ENCODE results near the gene IGF2. TPM values are rescaled to one million over a fixed set of nuclear protein-coding genes. Genes with fewer than 3 reads are reported as not detected.

Gene IGF2
- total and polyA plus RNA-seq, 2 of the 8 experiments (the other 6 are each of a cell fraction or from before 2014, with no cell fraction given): 0.74 to 1.5 TPM

GRCh38 chr11:2156416-2157182, 17.4 kb upstream of the IGF2 start:
- no peaks in the 10 kb centered on the region for H3K79me2 ChIP-seq (ENCODE audit: control insufficient read depth in 1 of 2, insufficient read depth in 2 of 2, low read length in 2 of 2)
- no peak overlapping the region for H3K4ac ChIP-seq (replicated peaks; ENCODE audit: insufficient read length, low read depth, low read length)
- peaks cover 0 to 2% (median 0%) of the 10 kb centered on the region in 4 experiments; a peak in 1 of 7 replicates for H3K4me1 ChIP-seq (replicated peaks in 1 of 4; ENCODE audit: control insufficient read depth in 3 of 4, insufficient read depth in 4 of 4, low read length in 3 of 4)
- H3K56ac ChIP-seq (replicated peaks; ENCODE audit: insufficient read length, low read depth, low read length): no peak overlapping the region
- no peak overlapping the region for H2BK5ac ChIP-seq (ENCODE audit: low read depth, low read length)
- H3K79me1 ChIP-seq (ENCODE audit: low read depth, low read length): no peaks in the 10 kb centered on the region
- no peaks in the 10 kb centered on the region for H3K9me3 ChIP-seq (ENCODE audit: insufficient read depth in 2 of 2, low read depth in 1 of 2, low read length in 1 of 2)
- no peak overlapping the region for H2AK5ac ChIP-seq (ENCODE audit: low read depth, low read length)
- no peak overlapping the region for H3K27ac ChIP-seq (ENCODE audit: low read depth, low read length)
- H3K36me3 ChIP-seq (ENCODE audit: control insufficient read depth in 2 of 4, insufficient read depth in 4 of 4, low read length in 3 of 4): no peaks in the 10 kb centered on the region
- H2BK20ac ChIP-seq (ENCODE audit: low read length): no peak overlapping the region
- DNase-seq (ENCODE audit: low read depth in 1 of 2, low spot score in 2 of 2): peak in 1 of 2 experiments; percentile 97
- no peak overlapping the region for H3K14ac ChIP-seq (ENCODE audit: insufficient read length)
- H3K23me2 ChIP-seq (ENCODE audit: low read depth, low read length): no peaks in the 10 kb centered on the region
- H4K5ac ChIP-seq (ENCODE audit: insufficient read length, low read depth, low read length): no peak overlapping the region
- TF ChIP-seq RAD21 (IDR thresholded peaks at IDR 0.05 in 1 of 2, conservative IDR thresholded peaks at IDR 0.05 in 1 of 2; ENCODE audit: low read depth in 2 of 2, low read length in 2 of 2) (peak; percentile 91 to 93), GABPA (IDR thresholded peaks at IDR 0.05; ENCODE audit: borderline replicate concordance, insufficient read depth, low read length) (peak; percentile 77; the same call in 1 of the 2 replicates), YY1 (IDR thresholded peaks at IDR 0.05; ENCODE audit: low read depth, low read length) (peak; percentile 54; the same call in 1 of the 2 replicates), RXRA (IDR thresholded peaks at IDR 0.05; ENCODE audit: insufficient read depth, low read depth, low read length) (no peak), CTCF (IDR thresholded peaks at IDR 0.05; ENCODE audit: control extremely low read depth in 1 of 3, insufficient read depth in 1 of 3, low read depth in 1 of 3, low read length in 3 of 3) (peak; percentile 91 to 97 (median 96)), CBX8 (IDR thresholded peaks at IDR 0.05; ENCODE audit: borderline replicate concordance, low read depth, low read length) (no peak)
- peak; percentile 87 for FAIRE-seq
- H4K20me1 ChIP-seq (replicated peaks in 1 of 2; ENCODE audit: control insufficient read depth in 1 of 2, insufficient read depth in 2 of 2, low read length in 2 of 2): peaks cover 0 to 3% of the 10 kb centered on the region in 2 experiments
- H3K18ac ChIP-seq (ENCODE audit: extremely low read depth, low read length): no peak overlapping the region
- no peak overlapping the region for H2BK12ac ChIP-seq (ENCODE audit: low read depth, low read length)
- ChIA-PET CTCF (ENCODE audit: partially characterized antibody) (interaction anchor here (0.6 to 20.6 kb wide), 58 partner anchors 3 to 720 kb away, joined by 3 to 551 read pairs (median 4); partner anchors contain the start of genes IGF2, INS, LSP1 and MRPL23), POLR2A (ENCODE audit: partially characterized antibody) (no interaction called here)
- H3K27me3 ChIP-seq (replicated peaks in 1 of 4; ENCODE audit: control insufficient read depth in 3 of 4, extremely low read depth in 1 of 4, insufficient read depth in 3 of 4, low read length in 3 of 4): no peaks in the 10 kb centered on the region
- no peak overlapping the region for H4K91ac ChIP-seq (replicated peaks; ENCODE audit: insufficient read length, low read length)
- no peak overlapping the region for H4K8ac ChIP-seq (ENCODE audit: extremely low read depth, insufficient read depth, low read length)
- no peak overlapping the region for H3K23ac ChIP-seq (ENCODE audit: insufficient read length)
- H2BK120ac ChIP-seq (replicated peaks; ENCODE audit: low read depth, low read length): no peak overlapping the region
- no peak overlapping the region for H3K4me2 ChIP-seq (ENCODE audit: insufficient read depth in 1 of 2, low read depth in 2 of 2, low read length in 2 of 2)
- H3K9ac ChIP-seq (replicated peaks in 1 of 4; ENCODE audit: extremely low read depth in 1 of 4, low read depth in 3 of 4, low read length in 3 of 4): no peak overlapping the region
- WGBS, 2 experiments (ENCODE audit: extremely low coverage in 1 of 2, insufficient coverage in 1 of 2, insufficient read length in 1 of 2, insufficient replicate concordance in 2 of 2, low coverage in 1 of 2, low lambda C conversion rate in 2 of 2, missing lambda C conversion rate in 1 of 2): 60% methylated on average over 19 of the region's 19 CpGs; no CpG with 5 or more reads in 1 of the 2 experiments
- H3K4me3 ChIP-seq (ENCODE audit: extremely low read depth in 1 of 4, insufficient read depth in 2 of 4, low read depth in 3 of 4, low read length in 4 of 4): no peak overlapping the region
- H2AFZ ChIP-seq (ENCODE audit: low read length): no peak overlapping the region
- H2BK15ac ChIP-seq (ENCODE audit: low read length): no peak overlapping the region

Data from H1 (cell line).